ENCODE measurements around the gene SFMBT2. TPM values are rescaled to one million over a fixed set of nuclear protein-coding genes. Genes with fewer than 3 reads are reported as not detected.

SFMBT2 gene
- total RNA-seq, 2 donors from 2014 or later, result 7.9 TPM

DNA sequence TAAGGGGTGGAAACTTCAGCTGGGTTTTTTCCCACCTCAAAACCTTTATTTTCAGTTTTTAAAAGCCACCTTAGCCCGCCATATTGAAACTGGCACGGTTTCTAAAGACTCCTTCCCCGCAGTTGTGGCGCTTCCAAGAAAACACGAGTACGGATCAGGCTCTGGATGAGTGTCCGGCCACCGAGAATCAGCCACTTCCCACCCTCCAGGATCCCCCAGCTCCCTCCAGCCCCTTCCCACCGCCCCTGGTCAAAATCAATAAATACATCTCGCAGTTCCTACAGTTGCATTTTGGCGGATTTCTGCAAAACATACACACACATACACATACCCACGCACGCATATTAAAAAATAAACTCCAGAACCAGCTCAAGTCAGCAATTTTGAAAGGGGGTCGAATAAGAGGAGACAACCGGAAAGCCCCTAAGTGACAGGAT, 1.1 kb downstream of the SFMBT2 start:
- peaks cover 0 to 68% of the 10 kb centered on the region in 2 donors for H3K4me1 ChIP-seq
- no peaks in the 10 kb centered on the region for H3K9me3 ChIP-seq
- H3K4me3 ChIP-seq, result peak overlapping the region; percentile 67 to 79
- no peak for DNase-seq (ENCODE audit: low spot score)
- H3K36me3 ChIP-seq, result no peaks in the 10 kb centered on the region
- H3K27ac ChIP-seq, result peak overlapping the region; percentile 78 to 88
- TF ChIP-seq, protein P1, sequence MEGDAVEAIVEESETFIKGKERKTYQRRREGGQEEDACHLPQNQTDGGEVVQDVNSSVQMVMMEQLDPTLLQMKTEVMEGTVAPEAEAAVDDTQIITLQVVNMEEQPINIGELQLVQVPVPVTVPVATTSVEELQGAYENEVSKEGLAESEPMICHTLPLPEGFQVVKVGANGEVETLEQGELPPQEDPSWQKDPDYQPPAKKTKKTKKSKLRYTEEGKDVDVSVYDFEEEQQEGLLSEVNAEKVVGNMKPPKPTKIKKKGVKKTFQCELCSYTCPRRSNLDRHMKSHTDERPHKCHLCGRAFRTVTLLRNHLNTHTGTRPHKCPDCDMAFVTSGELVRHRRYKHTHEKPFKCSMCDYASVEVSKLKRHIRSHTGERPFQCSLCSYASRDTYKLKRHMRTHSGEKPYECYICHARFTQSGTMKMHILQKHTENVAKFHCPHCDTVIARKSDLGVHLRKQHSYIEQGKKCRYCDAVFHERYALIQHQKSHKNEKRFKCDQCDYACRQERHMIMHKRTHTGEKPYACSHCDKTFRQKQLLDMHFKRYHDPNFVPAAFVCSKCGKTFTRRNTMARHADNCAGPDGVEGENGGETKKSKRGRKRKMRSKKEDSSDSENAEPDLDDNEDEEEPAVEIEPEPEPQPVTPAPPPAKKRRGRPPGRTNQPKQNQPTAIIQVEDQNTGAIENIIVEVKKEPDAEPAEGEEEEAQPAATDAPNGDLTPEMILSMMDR (IDR thresholded peaks at IDR 0.05), result no peak
- H3K27me3 ChIP-seq, result no peaks in the 10 kb centered on the region

DNA sequence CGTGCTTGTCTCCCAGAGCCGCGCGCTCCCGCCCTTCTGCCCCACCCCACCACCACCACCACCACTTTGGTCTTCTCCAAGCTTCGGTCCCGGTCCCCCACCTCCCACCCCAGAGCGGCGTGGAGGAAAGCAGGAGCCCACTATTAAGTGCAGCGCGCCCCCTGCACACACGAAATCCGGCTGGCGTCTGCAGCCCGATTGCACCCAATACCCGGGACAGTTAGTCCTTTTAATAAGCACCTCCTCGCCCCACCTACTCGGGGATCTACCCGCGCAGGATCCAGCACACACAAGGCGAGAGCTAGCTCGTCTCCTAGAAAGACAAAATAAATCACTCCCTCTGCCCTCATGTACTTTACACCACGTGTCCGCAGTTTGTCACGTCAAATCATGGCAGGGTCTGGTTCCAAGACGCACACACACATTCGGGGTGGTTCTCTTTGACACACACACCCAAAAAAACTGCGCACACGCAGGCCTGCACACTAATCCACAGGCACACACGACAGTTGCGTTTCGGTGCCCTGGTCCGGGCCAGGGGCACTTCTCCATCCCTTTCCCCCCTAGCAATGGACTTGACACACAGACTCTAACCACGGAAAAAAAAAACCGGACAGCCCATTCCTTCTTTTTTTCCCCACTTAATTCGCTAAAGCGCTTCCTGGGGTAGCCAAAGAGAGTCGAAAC, 1.6 kb downstream of the SFMBT2 start:
- Histone ChIP-seq H3K27ac (peak overlapping the region; percentile 78 to 88), H3K27me3 (no peaks in the 10 kb centered on the region), H3K9me3 (no peaks in the 10 kb centered on the region), H3K36me3 (no peaks in the 10 kb centered on the region), H3K4me3 (peak overlapping the region; percentile 67 to 79), H3K4me1 (peaks cover 0 to 74% of the 10 kb centered on the region in 2 donors)
- DNase-seq (ENCODE audit: low spot score), result no peak
- TF ChIP-seq, protein P1 (IDR thresholded peaks at IDR 0.05), result no peak

DNA sequence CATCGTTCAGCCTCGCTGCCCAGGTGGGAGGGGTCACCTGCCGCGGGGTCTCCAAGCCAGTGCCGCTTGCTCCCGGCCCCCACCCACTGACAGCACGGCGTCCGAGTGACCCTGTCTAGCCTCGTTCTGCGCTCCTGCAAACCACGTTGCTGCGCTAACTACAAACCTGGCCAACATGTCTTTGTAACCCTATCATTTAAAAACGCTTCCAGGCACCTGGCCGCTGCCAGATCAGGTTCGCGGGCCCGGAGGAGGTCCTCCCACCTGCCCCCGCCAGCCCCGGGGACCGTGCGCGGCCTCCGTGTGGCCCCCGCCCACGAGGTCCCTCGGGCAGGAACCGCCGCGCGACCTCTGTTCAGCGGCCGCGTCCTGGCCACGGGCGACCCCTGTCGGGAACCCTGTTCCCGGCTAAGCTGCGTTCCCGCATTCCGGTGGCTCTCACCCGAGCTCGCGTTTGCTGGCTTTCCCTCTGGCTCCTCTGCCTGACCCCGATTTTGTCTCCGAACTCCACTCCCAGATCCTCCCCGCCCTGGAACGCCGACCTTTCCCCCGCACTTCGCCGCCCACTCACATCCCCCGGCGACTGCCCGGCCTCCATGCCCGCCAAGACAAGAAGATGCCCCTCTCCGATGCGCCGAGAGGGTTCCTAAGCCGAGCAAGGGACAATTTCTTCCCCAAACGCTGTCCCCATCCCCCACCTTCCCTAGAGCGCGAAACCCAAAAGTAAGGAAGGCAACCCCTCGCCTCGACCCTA, 2.4 kb downstream of the SFMBT2 start:
- no peak for DNase-seq (ENCODE audit: low spot score)
- Histone ChIP-seq H3K4me1 (peaks cover 0 to 74% of the 10 kb centered on the region in 2 donors), H3K4me3 (peak overlapping the region; percentile 67 to 79), H3K27me3 (no peaks in the 10 kb centered on the region), H3K27ac (peak overlapping the region; percentile 78 to 88), H3K9me3 (no peaks in the 10 kb centered on the region), H3K36me3 (no peaks in the 10 kb centered on the region)
- TF ChIP-seq, protein P1 (IDR thresholded peaks at IDR 0.05), result peak; percentile 41 to 88

DNA sequence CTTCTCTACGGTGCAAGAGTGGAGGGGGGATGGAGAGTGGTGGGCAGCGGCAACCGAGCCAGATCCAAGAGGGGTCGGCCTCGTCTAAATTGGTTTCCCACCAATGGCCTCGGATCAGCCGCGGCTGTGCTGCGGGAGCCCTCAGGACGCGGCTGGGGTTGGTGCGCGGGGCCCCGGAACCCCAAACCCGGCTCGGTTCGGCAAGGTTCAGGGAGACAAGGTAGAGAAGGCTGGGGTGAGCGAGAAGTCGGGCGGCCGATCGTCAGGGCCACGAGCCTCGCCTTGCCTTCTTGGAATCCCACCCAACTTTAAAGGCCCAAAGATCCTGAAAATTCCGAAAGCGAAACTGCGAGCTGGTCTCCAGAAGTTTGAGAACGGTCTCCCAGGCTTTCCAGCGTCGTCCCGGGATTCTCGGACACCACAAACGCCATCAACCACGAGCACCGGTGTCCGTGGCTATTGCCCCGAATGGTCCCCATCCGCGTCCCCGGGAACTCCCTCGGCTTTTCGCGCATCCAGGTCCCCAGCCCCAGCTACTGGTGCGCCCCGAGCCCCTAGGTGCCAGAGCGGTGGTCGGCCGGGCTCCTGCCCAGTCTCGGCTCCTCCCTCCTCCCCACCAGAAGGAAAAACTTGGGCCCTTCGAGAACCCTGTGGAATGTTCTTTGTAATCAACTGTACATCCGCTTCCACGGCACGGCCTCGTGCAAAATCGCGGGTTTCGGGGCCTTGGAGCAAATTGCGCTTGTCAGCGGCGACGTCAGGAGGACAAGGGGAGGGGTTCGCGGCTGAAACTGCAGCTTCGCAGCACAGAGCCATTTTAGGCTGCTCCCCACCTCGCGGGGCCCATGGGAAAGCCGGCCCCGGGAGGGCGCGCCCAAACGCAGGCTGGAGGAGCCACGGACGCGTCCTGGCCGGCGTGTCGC, 3.2 kb downstream of the SFMBT2 start:
- TF ChIP-seq, protein P1 (IDR thresholded peaks at IDR 0.05), result no peak
- Histone ChIP-seq H3K36me3 (no peaks in the 10 kb centered on the region), H3K4me3 (peak overlapping the region; percentile 67 to 79), H3K27ac (peak overlapping the region; percentile 78 to 88), H3K4me1 (peaks cover 0 to 68% of the 10 kb centered on the region in 2 donors), H3K27me3 (no peaks in the 10 kb centered on the region), H3K9me3 (no peaks in the 10 kb centered on the region)
- DNase-seq (ENCODE audit: low spot score), result no peak

DNA sequence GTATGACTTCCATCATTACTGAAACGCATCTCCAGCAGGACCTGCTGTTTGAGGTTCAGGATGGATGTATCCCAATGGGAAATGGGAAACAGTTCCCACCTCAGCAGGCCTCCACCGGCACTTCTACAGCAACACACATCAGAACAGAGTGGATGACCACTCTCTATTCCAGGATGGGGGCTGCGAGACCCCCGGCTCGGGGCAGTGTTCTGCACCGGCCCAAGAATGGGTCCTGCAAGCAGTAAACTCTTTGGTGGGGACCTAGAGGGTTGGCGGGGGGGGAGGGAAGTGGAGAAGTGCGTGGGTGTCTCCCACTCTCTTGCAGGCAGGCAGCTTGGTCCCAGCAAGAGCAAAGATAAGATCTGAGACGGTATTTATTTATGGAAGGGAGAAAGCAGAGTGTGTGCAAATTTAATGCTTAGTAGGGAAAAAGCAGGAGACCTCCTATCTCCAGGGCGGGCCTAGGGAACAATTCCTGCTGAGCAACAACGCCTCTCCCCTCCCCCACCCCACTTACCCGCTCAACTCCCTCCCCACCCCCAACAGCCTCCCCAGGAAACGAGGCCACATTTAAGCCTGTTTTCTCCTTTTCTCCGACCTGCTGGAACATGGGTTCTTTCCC, 4.0 kb downstream of the SFMBT2 start:
- TF ChIP-seq, protein P1 (IDR thresholded peaks at IDR 0.05), result no peak
- Histone ChIP-seq H3K4me1 (peaks cover 0 to 67% of the 10 kb centered on the region in 2 donors), H3K9me3 (no peaks in the 10 kb centered on the region), H3K27me3 (no peaks in the 10 kb centered on the region), H3K4me3 (peak overlapping the region; percentile 67 to 79), H3K27ac (peak overlapping the region; percentile 78 to 88), H3K36me3 (no peaks in the 10 kb centered on the region)
- DNase-seq (ENCODE audit: low spot score), result no peak

All from right atrium auricular region (tissue), 2 donors.